GM12878 (cell line): ENCODE measurements around the gene PAPPA. TPM values are rescaled to one million over a fixed set of nuclear protein-coding genes. Genes with fewer than 3 reads are reported as not detected.

Experiments
- ATAC-seq: fragments of 200-7000 bp; cut with Tn5 transposase; 3 replicates; pipeline ENCODE4 v1.9.1; 2020; ENCODE audit warnings: mild to moderate bottlenecking, moderate library complexity
- BruUV-seq: library from RNA; stranded (reverse); fragments of 400-500 nt; replicated peaks from 2 replicates; lab custom pipeline; 2021; lab: Mats Ljungman, UMichigan
- CTCF ChIA-PET: fragments of 300-600 bp; sonication (Branson Sonifier 250); formaldehyde crosslinking; extraction: SDS; loops from one replicate; lab custom pipeline; 2021; ENCODE audit warnings: inconsistent platforms; lab: Yijun Ruan, JAX
- POLR2A ChIA-PET: fragments of 350-600 bp; formaldehyde crosslinking; extraction: SDS; loops from one replicate; lab custom pipeline; 2021; ENCODE audit warnings: inconsistent platforms; lab: Charles Lee
- RAD21 ChIA-PET: fragments of 300-600 bp; sonication (Branson Sonifier 250); formaldehyde crosslinking; loops from one replicate; lab custom pipeline; 2023; ENCODE audit warnings: antibody characterized with exemption; ENCODE audit not compliant: unreplicated experiment; lab: Charles Lee
- SMC1A ChIA-PET: fragments of 300-600 bp; sonication (Branson Sonifier 250); formaldehyde crosslinking; loops from one replicate; lab custom pipeline; 2023; ENCODE audit not compliant: unreplicated experiment, uncharacterized antibody; lab: Charles Lee
- DNase-seq: peaks from one replicate; pipeline ENCODE4 v3.0.0-alpha.2; 2011; ENCODE audit warnings: low read depth, low spot score
- FAIRE-seq: peaks from 3 replicates; lab custom pipeline; 2011; peaks lifted over from hg19 to GRCh38; lab: Jason Lieb, UNC
- H2AFZ ChIP-seq: 2 replicates; pipeline ENCODE4 v1.6.0; 2011; ENCODE audit warnings: low read depth, low read length, control low read depth; ENCODE audit not compliant: control insufficient read depth
- H3K27ac ChIP-seq: 2 replicates; pipeline ENCODE4 v1.5.1; 2011; ENCODE audit warnings: control low read depth; ENCODE audit not compliant: control insufficient read depth, insufficient read depth
- H3K27me3 ChIP-seq, 2 experiments: replicated peaks in 1 of 2; 2 replicates each; pipeline versions ENCODE4 v1.6.0 to v1.6.1; 2011; ENCODE audit warnings: low read length in 1 of 2; ENCODE audit not compliant: control insufficient read depth in 2 of 2, insufficient read depth in 2 of 2
- H3K36me3 ChIP-seq, 2 experiments: 2 replicates each; pipeline ENCODE4 v1.5.1; 2011; ENCODE audit warnings: low read length in 1 of 2; ENCODE audit not compliant: control insufficient read depth in 2 of 2, insufficient read depth in 2 of 2
- H3K4me1 ChIP-seq: 2 replicates; pipeline ENCODE4 v1.6.1; 2011; ENCODE audit warnings: mild to moderate bottlenecking, low read length, moderate library complexity, mixed read lengths; ENCODE audit not compliant: control insufficient read depth, insufficient read depth
- H3K4me2 ChIP-seq: 2 replicates; pipeline ENCODE4 v1.6.0; 2011; ENCODE audit warnings: control low read depth; ENCODE audit not compliant: control insufficient read depth, insufficient read depth
- H3K4me3 ChIP-seq: fragments of 200-600 bp; sonication (generic); 2 replicates; pipeline ENCODE4 v1.5.1; 2016
- H3K79me2 ChIP-seq: 2 replicates; pipeline ENCODE4 v1.6.0; 2011; ENCODE audit warnings: low read length; ENCODE audit not compliant: control insufficient read depth, insufficient read depth
- H3K9ac ChIP-seq: 2 replicates; pipeline ENCODE4 v1.8.0; 2011; ENCODE audit warnings: low read length, control low read depth, mixed read lengths; ENCODE audit not compliant: control insufficient read depth, insufficient read depth
- H3K9me3 ChIP-seq: replicated peaks from 3 replicates; pipeline ENCODE4 v1.5.1; 2011; ENCODE audit warnings: mild to moderate bottlenecking, low read length; ENCODE audit not compliant: control insufficient read depth, insufficient read depth
- H4K20me1 ChIP-seq: 2 replicates; pipeline ENCODE4 v1.6.0; 2011; ENCODE audit not compliant: control insufficient read depth, insufficient read depth
- ELK1 ChIP-seq: IDR thresholded peaks from 2 replicates; pipeline ENCODE4 v1.6.1; 2012; ENCODE audit warnings: low read depth, low read length, improper control_type of control experiment
- HDAC6 ChIP-seq: fragments of 200-600 bp; sonication (generic); IDR thresholded peaks from one replicate; pipeline ENCODE4 v1.8.0; 2017; ENCODE audit warnings: antibody characterized with exemption; ENCODE audit not compliant: unreplicated experiment
- MTA3 ChIP-seq: IDR thresholded peaks from 2 replicates; pipeline ENCODE4 v1.6.1; 2012; ENCODE audit warnings: low read length, inconsistent platforms, borderline replicate concordance
- MYB ChIP-seq: fragments of 150-350 bp; IDR thresholded peaks from 2 replicates; pipeline ENCODE4 v1.6.1; 2014; ENCODE audit warnings: mild to moderate bottlenecking, low read depth, low read length, borderline replicate concordance
- NR2F1 ChIP-seq: fragments of 450-650 bp; conservative IDR thresholded peaks from 2 replicates; pipeline ENCODE4 v1.6.1; 2017; ENCODE audit warnings: mild to moderate bottlenecking
- NRF1 ChIP-seq: conservative IDR thresholded peaks from 2 replicates; pipeline ENCODE4 v1.6.1; 2011; ENCODE audit warnings: mild to moderate bottlenecking, low read depth, low read length, improper control_type of control experiment
- SUPT20H ChIP-seq: IDR thresholded peaks from 2 replicates; pipeline ENCODE4 v1.6.1; 2011; ENCODE audit warnings: low read depth, mild to moderate bottlenecking, low read length, moderate library complexity, borderline replicate concordance; ENCODE audit not compliant: control insufficient read depth
- TCF3 ChIP-seq: IDR thresholded peaks from 2 replicates; pipeline ENCODE4 v1.6.1; 2012; ENCODE audit warnings: low read depth, mild to moderate bottlenecking, low read length, borderline replicate concordance; ENCODE audit not compliant: insufficient read depth
- USF2 ChIP-seq: IDR thresholded peaks from 2 replicates; pipeline ENCODE4 v1.6.1; 2011; ENCODE audit warnings: low read depth, low read length, improper control_type of control experiment, borderline replicate concordance
- ZBTB4 ChIP-seq: fragments of 450-650 bp; formaldehyde crosslinking; IDR thresholded peaks from 2 replicates; pipeline ENCODE4 v1.4.0; 2022; ENCODE audit warnings: mild to moderate bottlenecking, moderate library complexity
- whole genome bisulfite sequencing: methylation state at CpG from one replicate; pipeline ENCODE4 v1.1.6; 2016; ENCODE audit warnings: low lambda C conversion rate; ENCODE audit not compliant: insufficient replicate concordance, insufficient coverage; ENCODE audit errors: missing lambda C conversion rate; 5-methylcytosine and 5-hydroxymethylcytosine counted together
- in situ Hi-C: fragments of 300-500 bp; cut with MboI; formaldehyde crosslinking; loops from 9 replicates; pipeline ENCODE4 v1.14.3; 2018; ENCODE audit warnings: mixed read lengths
- intact Hi-C: fragments of 100-400 bp; cut with micrococcal nuclease; formaldehyde crosslinking; loops from one replicate; pipeline ENCODE4 v1.14.2; 2022; ENCODE audit not compliant: unreplicated experiment
- polyA plus RNA-seq, 11 experiments: library from polyadenylated mRNA; depleted of rRNA in 4 of 11; unstranded in 6 of 11; stranded (reverse) in 5 of 11; fragments of >200 nt; fragmentation: Nextera tagmentation in 4 of 11; fragmentation: Illumina TruSeq in 1 of 11; extraction: Ambion mirVana in 4 of 11; extraction: Trizol in 1 of 11; gene quantifications; 1 replicate in 1 of 11; 2 replicates in 10 of 11; pipeline versions ENCODE4 v1.2.1 to v1.2.3, GENCODE V29; 2011 to 2016; ENCODE audit warnings: inconsistent platforms in 2 of 11, missing spikeins in 2 of 11, low read depth in 1 of 11
- total RNA-seq, 4 experiments: library from RNA; depleted of rRNA in 3 of 4; stranded (reverse); fragments of >200 nt in 3 of 4; fragmentation: Illumina TruSeq in 1 of 4; extraction: Trizol in 1 of 4; gene quantifications; 2 replicates each; pipeline versions ENCODE4 v1.2.1 to v1.2.3, GENCODE V29; 2013 to 2021
- TF ChIP-seq, protein P1 (sequence below): IDR thresholded peaks from 2 replicates; pipeline ENCODE4 v1.6.1; 2012; ENCODE audit warnings: low read length, inconsistent platforms

Gene PAPPA
- total and polyA plus RNA-seq, 10 of the 15 experiments (the other 5 are each of a cell fraction or from before 2014, with no cell fraction given): under 0.01 to 0.19 (median 0.02) TPM; not detected in 4

GRCh38 chr9:116393198-116393597, 239.6 kb downstream of the PAPPA start:
- H3K4me2 ChIP-seq: no peak overlapping the region
- no peak for ATAC-seq
- in situ Hi-C loops: no loop called here
- DNase-seq: no peak
- H3K4me1 ChIP-seq: peaks cover 9% of the 10 kb centered on the region
- no peaks in the 10 kb centered on the region for H3K36me3 ChIP-seq
- no peak overlapping the region for H3K27ac ChIP-seq
- H3K9me3 ChIP-seq: no peaks in the 10 kb centered on the region
- no peak overlapping the region for H3K4me3 ChIP-seq
- RAD21 ChIA-PET: no interaction called here
- no peak overlapping the region for H2AFZ ChIP-seq
- no TSS peak for BruUV-seq
- TF ChIP-seq NR2F1 (no peak), HDAC6 (no peak), MTA3 (no peak), NRF1 (no peak), SUPT20H (no peak), MYB (no peak)
- TF ChIP-seq, protein P1, sequence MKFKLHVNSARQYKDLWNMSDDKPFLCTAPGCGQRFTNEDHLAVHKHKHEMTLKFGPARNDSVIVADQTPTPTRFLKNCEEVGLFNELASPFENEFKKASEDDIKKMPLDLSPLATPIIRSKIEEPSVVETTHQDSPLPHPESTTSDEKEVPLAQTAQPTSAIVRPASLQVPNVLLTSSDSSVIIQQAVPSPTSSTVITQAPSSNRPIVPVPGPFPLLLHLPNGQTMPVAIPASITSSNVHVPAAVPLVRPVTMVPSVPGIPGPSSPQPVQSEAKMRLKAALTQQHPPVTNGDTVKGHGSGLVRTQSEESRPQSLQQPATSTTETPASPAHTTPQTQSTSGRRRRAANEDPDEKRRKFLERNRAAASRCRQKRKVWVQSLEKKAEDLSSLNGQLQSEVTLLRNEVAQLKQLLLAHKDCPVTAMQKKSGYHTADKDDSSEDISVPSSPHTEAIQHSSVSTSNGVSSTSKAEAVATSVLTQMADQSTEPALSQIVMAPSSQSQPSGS: no peak
- TF ChIP-seq, all 136 proteins: peak for 0
- intact Hi-C loops: no loop called here
- CTCF ChIA-PET: no interaction called here
- POLR2A ChIA-PET: no interaction called here
- WGBS: 0% methylated on average over 1 of the region's 1 CpG
- no peaks in the 10 kb centered on the region for H3K79me2 ChIP-seq
- SMC1A ChIA-PET: no interaction called here
- no peak for FAIRE-seq
- H3K9ac ChIP-seq: no peak overlapping the region
- no peaks in the 10 kb centered on the region for H3K27me3 ChIP-seq
- H4K20me1 ChIP-seq: no peaks in the 10 kb centered on the region

- RAD21 ChIA-PET: no interaction called here
- no TSS peak for BruUV-seq
- in situ Hi-C loops: no loop called here
- no peak overlapping the region for H3K27ac ChIP-seq
- no peak overlapping the region for H3K4me3 ChIP-seq
- H3K9ac ChIP-seq: no peak overlapping the region
- no peaks in the 10 kb centered on the region for H3K36me3 ChIP-seq
- H3K4me2 ChIP-seq: no peak overlapping the region
- ATAC-seq: no peak
- no peaks in the 10 kb centered on the region for H3K27me3 ChIP-seq
- no peak for FAIRE-seq
- 63% methylated on average over 6 of the region's 6 CpGs for WGBS
- DNase-seq: no peak
- peaks cover 9% of the 10 kb centered on the region for H3K4me1 ChIP-seq
- SMC1A ChIA-PET: no interaction called here
- CTCF ChIA-PET: no interaction called here
- H3K9me3 ChIP-seq: no peaks in the 10 kb centered on the region
- POLR2A ChIA-PET: no interaction called here
- H4K20me1 ChIP-seq: no peaks in the 10 kb centered on the region
- no peaks in the 10 kb centered on the region for H3K79me2 ChIP-seq
- no peak overlapping the region for H2AFZ ChIP-seq
- intact Hi-C loops: no loop called here
- no peak for TF ChIP-seq TCF3
- TF ChIP-seq ZBTB4 (CRISPR knock-in tag): no peak
- no peak for TF ChIP-seq USF2
- TF ChIP-seq ELK1: no peak
Observed at GRCh38 chr9:116394070-116394469, 240.5 kb downstream of the PAPPA start.
